HCT116 (cell line): ENCODE data around the gene ROGDI.
A peak's percentile ranks its signal among the peaks of the same experiment; 100 is the strongest.

Experiments used
- CTCF ChIP-seq, 3 experiments: fragments of 200-600 bp in 1 of 3; sonication (generic) in 1 of 3; IDR thresholded peaks in 2 of 3; conservative IDR thresholded peaks in 1 of 3; 2 replicates each; pipeline ENCODE4 v1.5.1; 2012 to 2017; ENCODE audit warnings: low read depth in 2 of 3, low read length in 2 of 3, antibody characterized with exemption in 1 of 3, borderline replicate concordance in 1 of 3, control low read depth in 1 of 3, mild to moderate bottlenecking in 1 of 3, mixed read lengths in 1 of 3, mixed run types in 1 of 3, moderate library complexity in 1 of 3; ENCODE audit not compliant: insufficient read depth in 1 of 3
- ELF1 ChIP-seq: IDR thresholded peaks from 2 replicates; pipeline ENCODE4 v1.6.1; 2012; ENCODE audit warnings: low read depth, borderline replicate concordance
- EZH2 ChIP-seq: fragments of 200-600 bp; sonication (generic); IDR thresholded peaks from 2 replicates; pipeline ENCODE4 v1.6.1; 2017; ENCODE audit warnings: antibody characterized with exemption, mixed run types
- POLR2AphosphoS5 ChIP-seq: IDR thresholded peaks from 2 replicates; pipeline ENCODE4 v1.6.1; 2011; ENCODE audit warnings: mild to moderate bottlenecking, low read depth, low read length, moderate library complexity
- RAD21 ChIP-seq: IDR thresholded peaks from 2 replicates; pipeline ENCODE4 v1.6.1; 2012; ENCODE audit warnings: low read depth, mild to moderate bottlenecking
- REST ChIP-seq: IDR thresholded peaks from 2 replicates; pipeline ENCODE4 v1.6.1; 2012; ENCODE audit warnings: low read depth
- SP1 ChIP-seq: IDR thresholded peaks from 2 replicates; pipeline ENCODE4 v1.6.1; 2012; ENCODE audit warnings: low read depth

GRCh38 chr16:4839942-4840341 lies 37.5 kb upstream of the ROGDI start:
- TF ChIP-seq CTCF (IDR thresholded peaks at IDR 0.05 in 2 of 3, conservative IDR thresholded peaks at IDR 0.05 in 1 of 3; ENCODE audit: borderline replicate concordance in 1 of 3, insufficient read depth in 1 of 3, low read depth in 2 of 3, low read length in 2 of 3) = 0 out of 6 replicates have a peak, but pooled peaks of 2 of the 3 experiments have one; percentile 7 to 21
- TF ChIP-seq ELF1 = no peak
- TF ChIP-seq SP1 = no peak
- TF ChIP-seq POLR2AphosphoS5 = no peak
- TF ChIP-seq RAD21 = no peak
- TF ChIP-seq REST = no peak
- TF ChIP-seq EZH2 = no peak
